ENCODE data around the gene ZFPL1. TPM values are rescaled to one million over a fixed set of nuclear protein-coding genes. Genes with fewer than 3 reads are reported as not detected.

ZFPL1 gene
- total and polyA plus RNA-seq, 9 of the 15 experiments (the other 6 are each of a cell fraction or from before 2014, with no cell fraction given) = 3.7 to 37.5 (median 22.7) TPM

- peak within 1 kb of the TSS; percentile 79 for H3K4me2 ChIP-seq (ENCODE audit: insufficient read depth, low read length)
- DNase-seq (ENCODE audit: extremely low read depth in 1 of 4, low spot score in 3 of 4) (peak; percentile 93 to 95 (median 94)), FAIRE-seq (peak; percentile 96), ATAC-seq (peak; percentile 97)
- H3K9ac ChIP-seq (ENCODE audit: insufficient read depth in 1 of 2, low read depth in 2 of 2, low read length in 2 of 2) = peak within 1 kb of the TSS; percentile 82 to 94
- H3K27me3 ChIP-seq (ENCODE audit: control insufficient read depth in 2 of 2, insufficient read depth in 2 of 2, low read length in 2 of 2) = no peaks in the 10 kb centered on the region
- ChIA-PET POLR2A (interaction anchor here (0.6 to 1.9 kb wide), 23 partner anchors 8 to 569 kb away, joined by 3 to 9 read pairs (median 4); partner anchors contain the start of genes ARL2, FAU, MALAT1 and MRPL49), CTCF (ENCODE audit: low intra/inter-chr PET ratio) (interaction anchor here (0.7 kb wide), 1 partner anchor 27 kb away, joined by 4 read pairs; no protein-coding TSS in a partner anchor)
- no peaks in the 10 kb centered on the region for H3K9me1 ChIP-seq (ENCODE audit: control insufficient read depth, insufficient read depth, low read length)
- peak within 1 kb of the TSS; percentile 96 for H3K27ac ChIP-seq (ENCODE audit: extremely low read depth, low read depth, low read length)
- BruUV-seq (replicated peaks) = no TSS peak
- H3K4me3 ChIP-seq = peak within 1 kb of the TSS; percentile 89
- intact Hi-C loops (cut with micrococcal nuclease) (loop anchor here (2.0 kb wide), 1 partner anchor 26 kb away; the partner anchor contains the start of gene ARL2), in situ Hi-C loops (cut with MboI) (no loop called here)
- H3K4me1 ChIP-seq (replicated peaks in 1 of 2; ENCODE audit: control insufficient read depth in 2 of 2, insufficient read depth in 2 of 2, low read length in 2 of 2) = peaks cover 10 to 56% of the 10 kb centered on the region in 2 experiments; a peak in 4 of 5 replicates
- H3K79me2 ChIP-seq (ENCODE audit: control insufficient read depth, insufficient read depth, low read length) = peaks cover 24% of the 10 kb centered on the region
- H3K9me3 ChIP-seq (replicated peaks; ENCODE audit: control insufficient read depth, insufficient read depth, low read depth, low read length) = no peaks in the 10 kb centered on the region
- no peaks in the 10 kb centered on the region; the same call in 1 of the 2 replicates for H4K20me1 ChIP-seq (replicated peaks; ENCODE audit: control insufficient read depth, insufficient read depth, low read length)
- H3K36me3 ChIP-seq (ENCODE audit: control insufficient read depth, insufficient read depth, low read length) = peaks cover 35% of the 10 kb centered on the region; the same call in 2 of the 3 replicates
- peak within 1 kb of the TSS; percentile 90 for H2AFZ ChIP-seq (ENCODE audit: low read depth, low read length)
- under 1% methylated on average over 47 of the region's 91 CpGs for WGBS (ENCODE audit: insufficient coverage, low coverage, missing lambda C conversion rate)
- TF ChIP-seq KAT2B (IDR thresholded peaks at IDR 0.05; ENCODE audit: low read depth, low read length) (no peak), FOXP1 (CRISPR knock-in tag; IDR thresholded peaks at IDR 0.05) (peak; percentile 91), CTBP1 (IDR thresholded peaks at IDR 0.05; ENCODE audit: borderline replicate concordance) (peak; percentile 90), ZC3H8 (IDR thresholded peaks at IDR 0.05) (no peak), GABPA (tag; conservative IDR thresholded peaks at IDR 0.05; ENCODE audit: low read depth) (0 out of 2 replicates have a peak, but pooled peaks have one; percentile 28), HOMEZ (CRISPR knock-in tag; IDR thresholded peaks at IDR 0.05) (0 out of 2 replicates have a peak, but pooled peaks have one; percentile 29), BRCA1 (IDR thresholded peaks at IDR 0.05) (no peak), BRCA1 (CRISPR knock-in tag; IDR thresholded peaks at IDR 0.05) (peak; percentile 32; the same call in 1 of the 2 replicates), GTF2F1 (IDR thresholded peaks at IDR 0.05; ENCODE audit: low read depth, low read length) (no peak), MAZ (CRISPR knock-in tag; conservative IDR thresholded peaks at IDR 0.05 in 1 of 2, IDR thresholded peaks at IDR 0.05 in 1 of 2) (peak; percentile 62 to 71; a peak in 3 of 4 replicates), SAFB2 (IDR thresholded peaks at IDR 0.05; ENCODE audit: borderline replicate concordance, low read depth, low read length, severe bottlenecking) (no peak), SIN3A (IDR thresholded peaks at IDR 0.05; ENCODE audit: borderline replicate concordance in 2 of 2, control insufficient read depth in 1 of 2, low read depth in 2 of 2, low read length in 2 of 2) (peak in 1 of 2 experiments; percentile 46; a peak in 1 of 4 replicates), USF1 (CRISPR knock-in tag; IDR thresholded peaks at IDR 0.05) (0 out of 2 replicates have a peak, but pooled peaks have one; percentile 9), TGIF2 (CRISPR knock-in tag; IDR thresholded peaks at IDR 0.05) (no peak), ZNF639 (CRISPR knock-in tag; conservative IDR thresholded peaks at IDR 0.05 in 1 of 2, IDR thresholded peaks at IDR 0.05 in 1 of 2) (peak in 1 of 2 experiments; percentile 71; a peak in 2 of 4 replicates), ZNF165 (CRISPR knock-in tag; IDR thresholded peaks at IDR 0.05; ENCODE audit: borderline replicate concordance) (0 out of 2 replicates have a peak, but pooled peaks have one; percentile 69)
These were observed 43.0 kb upstream of the ZFPL1 start, which contains the start of gene SAC3D1 for GRCh38 chr11:65040847-65041622. SAC3D1 (plus strand) TSS chr11:65041210; CDS start chr11:65041293, 83 bp downstream.

Measured in K562 (cell line).